Hepatocyte (in vitro differentiated cells): Measurements from ENCODE around the gene VPS51. TPM values are rescaled to one million over a fixed set of nuclear protein-coding genes. Genes with fewer than 3 reads are reported as not detected.

Experiments used
- DNase-seq: peaks from one replicate; pipeline ENCODE4 v3.0.0-alpha.2; 2016; ENCODE audit warnings: low spot score
- H2AFZ ChIP-seq: fragments of 200-600 bp; sonication (generic); 2 replicates; pipeline ENCODE4 v1.6.0; 2016; ENCODE audit warnings: antibody characterized with exemption, mild to moderate bottlenecking
- H3K27ac ChIP-seq: fragments of 200-600 bp; sonication (generic); 2 replicates; pipeline ENCODE4 v1.5.1; 2016; ENCODE audit warnings: mild to moderate bottlenecking
- H3K27me3 ChIP-seq: fragments of 200-600 bp; sonication (generic); 2 replicates; pipeline ENCODE4 v1.6.1; 2016
- H3K36me3 ChIP-seq: fragments of 200-600 bp; sonication (generic); replicated peaks from 2 replicates; pipeline ENCODE4 v1.5.1; 2016; ENCODE audit warnings: low read depth; ENCODE audit not compliant: insufficient read depth
- H3K4me1 ChIP-seq: fragments of 200-600 bp; sonication (generic); 2 replicates; pipeline ENCODE4 v1.5.1; 2016; ENCODE audit warnings: mild to moderate bottlenecking, moderate library complexity; ENCODE audit not compliant: insufficient read depth
- H3K4me2 ChIP-seq: fragments of 200-600 bp; sonication (generic); 2 replicates; pipeline ENCODE4 v1.6.0; 2016
- H3K4me3 ChIP-seq: fragments of 200-600 bp; sonication (generic); 2 replicates; pipeline ENCODE4 v1.5.1; 2016; ENCODE audit warnings: mild to moderate bottlenecking
- H3K79me2 ChIP-seq: fragments of 200-600 bp; sonication (generic); 2 replicates; pipeline ENCODE4 v1.6.0; 2017; ENCODE audit warnings: mild to moderate bottlenecking
- H3K9me2 ChIP-seq: fragments of 200-600 bp; sonication (generic); replicated peaks from 2 replicates; pipeline ENCODE4 v1.6.0; 2017; ENCODE audit warnings: mild to moderate bottlenecking; ENCODE audit not compliant: insufficient read depth
- H3K9me3 ChIP-seq: fragments of 200-600 bp; sonication (generic); 2 replicates; pipeline ENCODE4 v1.5.1; 2016; ENCODE audit warnings: low read depth, mild to moderate bottlenecking
- H4K20me1 ChIP-seq: fragments of 200-600 bp; sonication (generic); 2 replicates; pipeline ENCODE4 v1.6.0; 2016; ENCODE audit warnings: mild to moderate bottlenecking; ENCODE audit not compliant: insufficient read depth, poor library complexity, severe bottlenecking
- EZH2 ChIP-seq: fragments of 200-600 bp; sonication (generic); IDR thresholded peaks from 2 replicates; pipeline ENCODE4 v1.6.1; 2016; ENCODE audit warnings: antibody characterized with exemption, mild to moderate bottlenecking, borderline replicate concordance
- EZH2phosphoT487 ChIP-seq: fragments of 200-600 bp; sonication (generic); IDR thresholded peaks from one replicate; pipeline ENCODE4 v1.6.1; 2018; ENCODE audit warnings: antibody characterized with exemption, mild to moderate bottlenecking, low read depth, moderate library complexity; ENCODE audit not compliant: unreplicated experiment, severe bottlenecking
- WGBS: methylation state at CpG from one replicate; pipeline ENCODE4 v1.1.6; 2016; ENCODE audit warnings: low lambda C conversion rate; ENCODE audit errors: missing lambda C conversion rate; 5-methylcytosine and 5-hydroxymethylcytosine counted together
- polyA plus RNA-seq: library from polyadenylated mRNA; unstranded; fragments of >200 nt; fragmentation: Nextera tagmentation; extraction: Ambion mirVana; gene quantifications from 2 replicates; pipeline ENCODE4 v1.2.1, GENCODE V29; 2016
- total RNA-seq: library from RNA; depleted of rRNA; stranded (reverse); fragments of >200 nt; gene quantifications from 2 replicates; pipeline ENCODE4 v1.2.3, GENCODE V29; 2014
- TF ChIP-seq, protein P1 (sequence below): fragments of 200-600 bp; sonication (generic); IDR thresholded peaks from 2 replicates; pipeline ENCODE4 v1.5.1; 2016; ENCODE audit warnings: antibody characterized with exemption, mild to moderate bottlenecking; ENCODE audit not compliant: poor library complexity

The VPS51 gene
- total and polyA plus RNA-seq, 2 experiments from 2014 or later, result 63.5 to 242 TPM

DNA sequence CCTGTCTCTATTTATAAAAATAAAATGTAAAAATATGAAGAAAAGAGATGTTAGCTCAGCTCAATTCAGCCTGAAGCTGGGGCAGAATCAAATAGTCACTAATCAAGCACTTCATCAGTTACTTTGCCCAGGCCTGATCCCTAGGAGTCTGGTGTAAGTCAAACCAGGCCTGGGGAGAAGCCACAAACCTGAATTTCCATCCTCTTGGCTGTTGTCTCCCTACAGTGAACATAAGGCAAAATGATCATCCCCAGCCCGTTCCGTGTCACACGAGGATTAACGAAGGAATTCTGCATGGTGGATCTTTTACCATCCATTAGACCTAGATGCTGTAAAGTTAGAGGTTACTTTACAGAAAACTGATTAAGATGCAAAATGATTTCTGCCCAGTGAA, 31.2 kb upstream of the VPS51 start:
- TF ChIP-seq, protein P1, sequence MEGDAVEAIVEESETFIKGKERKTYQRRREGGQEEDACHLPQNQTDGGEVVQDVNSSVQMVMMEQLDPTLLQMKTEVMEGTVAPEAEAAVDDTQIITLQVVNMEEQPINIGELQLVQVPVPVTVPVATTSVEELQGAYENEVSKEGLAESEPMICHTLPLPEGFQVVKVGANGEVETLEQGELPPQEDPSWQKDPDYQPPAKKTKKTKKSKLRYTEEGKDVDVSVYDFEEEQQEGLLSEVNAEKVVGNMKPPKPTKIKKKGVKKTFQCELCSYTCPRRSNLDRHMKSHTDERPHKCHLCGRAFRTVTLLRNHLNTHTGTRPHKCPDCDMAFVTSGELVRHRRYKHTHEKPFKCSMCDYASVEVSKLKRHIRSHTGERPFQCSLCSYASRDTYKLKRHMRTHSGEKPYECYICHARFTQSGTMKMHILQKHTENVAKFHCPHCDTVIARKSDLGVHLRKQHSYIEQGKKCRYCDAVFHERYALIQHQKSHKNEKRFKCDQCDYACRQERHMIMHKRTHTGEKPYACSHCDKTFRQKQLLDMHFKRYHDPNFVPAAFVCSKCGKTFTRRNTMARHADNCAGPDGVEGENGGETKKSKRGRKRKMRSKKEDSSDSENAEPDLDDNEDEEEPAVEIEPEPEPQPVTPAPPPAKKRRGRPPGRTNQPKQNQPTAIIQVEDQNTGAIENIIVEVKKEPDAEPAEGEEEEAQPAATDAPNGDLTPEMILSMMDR, result no peak
- no peak for TF ChIP-seq EZH2
- no peak for TF ChIP-seq EZH2phosphoT487
- no peaks in the 10 kb centered on the region for H4K20me1 ChIP-seq
- H3K4me1 ChIP-seq, result no peaks in the 10 kb centered on the region
- no peaks in the 10 kb centered on the region for H3K79me2 ChIP-seq
- H3K36me3 ChIP-seq, result no peaks in the 10 kb centered on the region
- no peaks in the 10 kb centered on the region for H3K9me3 ChIP-seq
- H3K9me2 ChIP-seq, result no peaks in the 10 kb centered on the region
- DNase-seq, result no peak
- no peak overlapping the region for H2AFZ ChIP-seq
- H3K27ac ChIP-seq, result no peak overlapping the region
- no peaks in the 10 kb centered on the region for H3K27me3 ChIP-seq
- H3K4me3 ChIP-seq, result no peak overlapping the region
- 58% methylated on average over 4 of the region's 4 CpGs for WGBS
- no peak overlapping the region for H3K4me2 ChIP-seq

DNA sequence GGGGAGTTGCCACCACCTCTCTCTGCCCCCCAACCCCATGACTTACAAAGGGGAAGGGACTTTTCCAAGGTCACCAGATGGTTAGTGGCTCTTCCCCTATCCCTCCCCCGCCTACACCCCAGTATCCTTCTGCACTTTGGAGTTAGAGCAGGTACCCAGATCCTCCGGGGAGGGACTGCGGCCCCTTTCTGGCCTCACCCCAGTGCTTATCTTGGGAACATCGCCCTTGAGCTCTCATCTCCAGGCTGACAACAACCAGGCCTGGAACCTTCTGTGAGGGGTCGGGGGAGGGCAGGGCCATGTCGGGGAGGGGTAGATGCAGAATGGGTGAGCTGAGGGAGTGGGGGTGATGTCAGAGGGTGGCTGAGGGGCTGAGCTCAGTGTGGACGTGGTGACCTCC, 30.2 kb upstream of the VPS51 start:
- no peaks in the 10 kb centered on the region for H3K9me2 ChIP-seq
- no peak for DNase-seq
- H3K4me1 ChIP-seq, result no peaks in the 10 kb centered on the region
- H3K79me2 ChIP-seq, result no peaks in the 10 kb centered on the region
- no peak overlapping the region for H3K4me2 ChIP-seq
- no peaks in the 10 kb centered on the region for H4K20me1 ChIP-seq
- H3K27ac ChIP-seq, result no peak overlapping the region
- 44% methylated on average over 5 of the region's 7 CpGs for WGBS
- no peaks in the 10 kb centered on the region for H3K27me3 ChIP-seq
- H3K4me3 ChIP-seq, result no peak overlapping the region
- no peak for TF ChIP-seq EZH2
- TF ChIP-seq, protein P1, result no peak
- TF ChIP-seq EZH2phosphoT487, result no peak
- no peaks in the 10 kb centered on the region for H3K9me3 ChIP-seq
- H2AFZ ChIP-seq, result no peak overlapping the region
- H3K36me3 ChIP-seq, result no peaks in the 10 kb centered on the region

DNA sequence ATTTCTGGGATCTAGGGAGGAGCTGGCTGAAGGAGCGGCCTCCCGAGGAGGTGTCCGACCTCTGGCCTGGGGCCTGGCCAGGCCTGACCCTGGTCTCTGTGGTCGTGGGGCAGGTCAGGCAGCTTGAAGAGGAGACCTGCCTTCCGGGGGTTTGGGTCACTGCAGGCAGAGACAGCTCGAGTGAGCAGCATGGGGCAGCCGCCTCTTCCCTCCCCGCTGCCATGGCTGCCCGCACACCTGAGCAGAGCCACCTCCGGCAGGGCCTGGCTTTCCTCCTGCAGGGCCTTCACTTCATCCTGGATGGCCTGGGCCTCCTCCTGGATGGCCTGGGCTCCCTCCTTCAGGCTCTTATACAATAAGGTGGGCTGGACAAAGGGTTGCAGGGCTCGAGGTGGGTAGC, 29.7 kb upstream of the VPS51 start:
- H3K4me3 ChIP-seq, result no peak overlapping the region

More for the DNA sequence above, 29.7 kb upstream of the VPS51 start:
- H3K9me3 ChIP-seq, result no peaks in the 10 kb centered on the region
- no peaks in the 10 kb centered on the region for H4K20me1 ChIP-seq
- H3K36me3 ChIP-seq, result no peaks in the 10 kb centered on the region
- no peaks in the 10 kb centered on the region for H3K9me2 ChIP-seq
- WGBS, result 73% methylated on average over 11 of the region's 11 CpGs
- H3K79me2 ChIP-seq, result no peaks in the 10 kb centered on the region
- TF ChIP-seq EZH2phosphoT487 (no peak), EZH2 (no peak)
- TF ChIP-seq, protein P1, result no peak
- no peaks in the 10 kb centered on the region for H3K27me3 ChIP-seq
- DNase-seq, result no peak
- no peak overlapping the region for H3K4me2 ChIP-seq
- H2AFZ ChIP-seq, result no peak overlapping the region
- no peak overlapping the region for H3K27ac ChIP-seq
- H3K4me1 ChIP-seq, result no peaks in the 10 kb centered on the region
